Lower leg skin (tissue), 4 donors: ENCODE data around the gene PDLIM1. TPM values are rescaled to one million over a fixed set of nuclear protein-coding genes. Genes with fewer than 3 reads are reported as not detected.
"Not testable (repeated sequence)": the region's sequence is repeated elsewhere in the genome, so short reads cannot be mapped to it uniquely, and the experiment has no call there.

ENCODE experiments used
- DNase-seq, 2 donors: peaks; one replicate each; pipeline ENCODE4 v3.0.0-alpha.2; 2019; ENCODE audit warnings: low spot score in 2 of 2
- H3K4me3 ChIP-seq: fragments of 200-600 bp; sonication (generic); 2 replicates; pipeline ENCODE4 v1.5.1; 2017; ENCODE audit warnings: mild to moderate bottlenecking, low read depth; ENCODE audit not compliant: poor library complexity, severe bottlenecking
- CTCF ChIP-seq, 3 donors: fragments of 450-650 bp; IDR thresholded peaks; one replicate each; pipeline ENCODE4 v1.5.1; 2016; ENCODE audit warnings: antibody characterized with exemption in 3 of 3, mild to moderate bottlenecking in 3 of 3, moderate library complexity in 2 of 3
- POLR2A ChIP-seq, 2 donors: fragments of 450-650 bp; IDR thresholded peaks; one replicate each; pipeline ENCODE4 v1.6.1; 2016 to 2017; ENCODE audit warnings: antibody characterized with exemption in 2 of 2, mild to moderate bottlenecking in 1 of 2, moderate library complexity in 1 of 2
- WGBS, 2 donors: methylation state at CpG; one replicate each; pipeline ENCODE4 v1.1.5; 2018; 5-methylcytosine and 5-hydroxymethylcytosine counted together
- intact Hi-C: fragments of 100-400 bp; cut with DNase I; formaldehyde crosslinking; loops from one replicate; pipeline ENCODE4 v1.15.0; 2023; ENCODE audit warnings: low total_unique reads
- total RNA-seq, 4 donors: library from RNA; depleted of rRNA; stranded (reverse); fragments of >200 nt; gene quantifications; one replicate each; pipeline ENCODE4 v1.1.0, GENCODE V29; 2016

Gene PDLIM1
- total RNA-seq, 4 donors from 2014 or later: 46.3 to 85.0 (median 61.4) TPM

- intact Hi-C loops: loop anchor here (10.0 kb wide), 1 partner anchor 45 kb away; no protein-coding TSS in a partner anchor
- no peak for DNase-seq
- H3K4me3 ChIP-seq: no peak overlapping the region
- TF ChIP-seq CTCF (IDR thresholded peaks at IDR 0.05) (no peak), POLR2A (IDR thresholded peaks at IDR 0.05) (no peak)
- WGBS, 2 donors: 46 to 74% methylated on average over 10 of the region's 10 CpGs
Observed at GRCh38 chr10:95229724-95230627, 60.8 kb downstream of the PDLIM1 start.

GRCh38 chr10:95228934-95229723, 61.7 kb downstream of the PDLIM1 start:
- intact Hi-C loops, DNase-seq, H3K4me3 ChIP-seq: not testable (repeated sequence)
- WGBS, 2 donors: 88 to 89% methylated on average over 14 of the region's 14 CpGs

- H3K4me3 ChIP-seq: no peak overlapping the region
- DNase-seq: no peak
- 40 to 66% methylated on average over 2 of the region's 2 CpGs for WGBS, 2 donors
- intact Hi-C loops: no loop called here
- TF ChIP-seq CTCF (IDR thresholded peaks at IDR 0.05) (no peak), POLR2A (IDR thresholded peaks at IDR 0.05) (no peak)
Observed at GRCh38 chr10:95225136-95225535, 65.7 kb downstream of the PDLIM1 start.

- TF ChIP-seq CTCF (IDR thresholded peaks at IDR 0.05) (no peak), POLR2A (IDR thresholded peaks at IDR 0.05) (no peak)
- 78 to 92% methylated on average over 5 of the region's 5 CpGs for WGBS, 2 donors
- H3K4me3 ChIP-seq: no peak overlapping the region
- intact Hi-C loops: no loop called here
- no peak for DNase-seq
Observed at GRCh38 chr10:95221124-95221523, 69.7 kb downstream of the PDLIM1 start.

- WGBS, 2 donors: 90 to 94% methylated on average over 3 of the region's 3 CpGs
- intact Hi-C loops: no loop called here
- DNase-seq: no peak
Observed at GRCh38 chr10:95220539-95220938, 70.3 kb downstream of the PDLIM1 start.

More at GRCh38 chr10:95220539-95220938, 70.3 kb downstream of the PDLIM1 start:
- H3K4me3 ChIP-seq: no peak overlapping the region
- no peak for TF ChIP-seq POLR2A (IDR thresholded peaks at IDR 0.05)
- no peak for TF ChIP-seq CTCF (IDR thresholded peaks at IDR 0.05)
